SK-N-SH treated with all-trans-retinoic acid at 6 μM for 48 hours (cell line): ENCODE measurements around the gene NAPSA.

Source experiments
- ATAC-seq: fragments of 200-7000 bp; cut with Tn5 transposase; 3 replicates; pipeline ENCODE4 v1.9.1; 2020; ENCODE audit warnings: mild to moderate bottlenecking, moderate library complexity
- ARNTL ChIP-seq: fragments of 450-650 bp; formaldehyde crosslinking; IDR thresholded peaks from 2 replicates; pipeline ENCODE4 v1.5.0; 2020; ENCODE audit warnings: low read depth, mild to moderate bottlenecking, moderate library complexity, borderline replicate concordance
- BACH2 ChIP-seq: fragments of 250-450 bp; sonication (Bioruptor Pico); IDR thresholded peaks from 2 replicates; pipeline ENCODE4 v1.9.0; 2021; ENCODE audit warnings: mild to moderate bottlenecking, borderline replicate concordance
- CREB5 ChIP-seq: fragments of 250-450 bp; sonication (Bioruptor Pico); IDR thresholded peaks from 2 replicates; pipeline ENCODE4 v1.5.1; 2020; ENCODE audit warnings: low read depth, mild to moderate bottlenecking, moderate library complexity
- CSDC2 ChIP-seq: fragments of 250-450 bp; sonication (Bioruptor Pico); IDR thresholded peaks from 2 replicates; pipeline ENCODE4 v1.5.0; 2020; ENCODE audit warnings: mild to moderate bottlenecking, moderate library complexity
- CSRNP3 ChIP-seq: fragments of 250-450 bp; sonication (Bioruptor Pico); IDR thresholded peaks from 2 replicates; pipeline ENCODE4 v1.5.1; 2021; ENCODE audit warnings: mild to moderate bottlenecking, moderate library complexity
- ESRRG ChIP-seq: fragments of 250-450 bp; sonication (Bioruptor Pico); IDR thresholded peaks from 2 replicates; pipeline ENCODE4 v1.6.1; 2021; ENCODE audit warnings: mild to moderate bottlenecking
- GLIS3 ChIP-seq: fragments of 250-450 bp; sonication (Bioruptor Pico); IDR thresholded peaks from 2 replicates; pipeline ENCODE4 v1.5.0; 2020; ENCODE audit warnings: mild to moderate bottlenecking, moderate library complexity
- ISL1 ChIP-seq: fragments of 250-450 bp; sonication (Bioruptor Pico); IDR thresholded peaks from 2 replicates; pipeline ENCODE4 v2.1.2; 2022; ENCODE audit warnings: mild to moderate bottlenecking, moderate library complexity
- OSR1 ChIP-seq: fragments of 250-450 bp; sonication (Bioruptor Pico); IDR thresholded peaks from 2 replicates; pipeline ENCODE4 v1.8.0; 2022; ENCODE audit warnings: moderate library complexity, mild to moderate bottlenecking, inconsistent platforms
- PATZ1 ChIP-seq: fragments of 250-450 bp; sonication (Bioruptor Pico); IDR thresholded peaks from 2 replicates; pipeline ENCODE4 v1.8.0; 2020; ENCODE audit warnings: mild to moderate bottlenecking, moderate library complexity, borderline replicate concordance
- POU6F1 ChIP-seq: fragments of 250-450 bp; sonication (Bioruptor Pico); IDR thresholded peaks from 2 replicates; pipeline ENCODE4 v1.8.0; 2021; ENCODE audit warnings: low read depth, mild to moderate bottlenecking, moderate library complexity, borderline replicate concordance
- PPARA ChIP-seq: fragments of 250-450 bp; sonication (Bioruptor Pico); IDR thresholded peaks from 2 replicates; pipeline ENCODE4 v1.5.0; 2020; ENCODE audit warnings: mild to moderate bottlenecking, borderline replicate concordance
- SNAI2 ChIP-seq: fragments of 250-450 bp; sonication (Bioruptor Pico); IDR thresholded peaks from 2 replicates; pipeline ENCODE4 v1.5.0; 2020; ENCODE audit warnings: mild to moderate bottlenecking, moderate library complexity
- TCF4 ChIP-seq: fragments of 250-450 bp; sonication (Bioruptor Pico); IDR thresholded peaks from 2 replicates; pipeline ENCODE4 v1.8.0; 2021; ENCODE audit warnings: mild to moderate bottlenecking, moderate library complexity, borderline replicate concordance
- TOX ChIP-seq: fragments of 250-450 bp; sonication (Bioruptor Pico); IDR thresholded peaks from 2 replicates; pipeline ENCODE4 v1.8.0; 2021; ENCODE audit warnings: mild to moderate bottlenecking, moderate library complexity, borderline replicate concordance
- TSHZ2 ChIP-seq: fragments of 250-450 bp; sonication (Bioruptor Pico); IDR thresholded peaks from 2 replicates; pipeline ENCODE4 v1.5.0; 2020; ENCODE audit warnings: mild to moderate bottlenecking, moderate library complexity
- ZC3H10 ChIP-seq: fragments of 250-450 bp; sonication (Bioruptor Pico); IDR thresholded peaks from 2 replicates; pipeline ENCODE4 v1.5.1; 2021; ENCODE audit warnings: mild to moderate bottlenecking, moderate library complexity
- ZFP3 ChIP-seq: fragments of 250-450 bp; sonication (Bioruptor Pico); IDR thresholded peaks from 2 replicates; pipeline ENCODE4 v1.5.0; 2020; ENCODE audit warnings: mild to moderate bottlenecking, moderate library complexity
- ZFP30 ChIP-seq: fragments of 450-650 bp; formaldehyde crosslinking; IDR thresholded peaks from 2 replicates; pipeline ENCODE4 v1.5.0; 2022; ENCODE audit warnings: mild to moderate bottlenecking, moderate library complexity
- ZNF565 ChIP-seq: fragments of 450-650 bp; formaldehyde crosslinking; conservative IDR thresholded peaks from 2 replicates; pipeline ENCODE4 v1.5.0; 2020; ENCODE audit warnings: low read depth, mild to moderate bottlenecking, moderate library complexity
- ZNF70 ChIP-seq: fragments of 450-650 bp; formaldehyde crosslinking; IDR thresholded peaks from 2 replicates; pipeline ENCODE4 v1.5.0; 2020; ENCODE audit warnings: mild to moderate bottlenecking, moderate library complexity
- ZNF8 ChIP-seq: fragments of 450-650 bp; formaldehyde crosslinking; IDR thresholded peaks from 2 replicates; pipeline ENCODE4 v1.5.0; 2020; ENCODE audit warnings: mild to moderate bottlenecking, moderate library complexity

The NAPSA gene

GRCh38 chr19:50381881-50382729 is 16.7 kb upstream of the NAPSA start:
- TF ChIP-seq ZC3H10 (CRISPR knock-in tag) (no peak), ZFP30 (no peak), ZNF565 (CRISPR knock-in tag) (no peak), ZNF8 (CRISPR knock-in tag) (no peak), ISL1 (no peak), CSRNP3 (CRISPR knock-in tag) (no peak), ZNF70 (no peak)
- ATAC-seq: no peak

- ATAC-seq: no peak
- TF ChIP-seq TCF4 (no peak), ISL1 (no peak), BACH2 (no peak), SNAI2 (CRISPR knock-in tag) (no peak), TSHZ2 (CRISPR knock-in tag) (no peak), PPARA (CRISPR knock-in tag) (no peak)
Measured at GRCh38 chr19:50380751-50381151, 15.3 kb upstream of the NAPSA start.

- ATAC-seq: no peak
- no peak for TF ChIP-seq ZFP3
- no peak for TF ChIP-seq ZNF70
- no peak for TF ChIP-seq ZNF565 (CRISPR knock-in tag)
- TF ChIP-seq TSHZ2 (CRISPR knock-in tag): no peak
- no peak for TF ChIP-seq TOX
- TF ChIP-seq ZC3H10 (CRISPR knock-in tag): no peak
- no peak for TF ChIP-seq PPARA (CRISPR knock-in tag)
- no peak for TF ChIP-seq CSDC2 (CRISPR knock-in tag)
- no peak for TF ChIP-seq ESRRG (CRISPR knock-in tag)
- no peak for TF ChIP-seq TCF4
- no peak for TF ChIP-seq POU6F1
- no peak for TF ChIP-seq GLIS3 (CRISPR knock-in tag)
- TF ChIP-seq ZNF8 (CRISPR knock-in tag): no peak
- TF ChIP-seq ISL1: no peak
- no peak for TF ChIP-seq CREB5
- no peak for TF ChIP-seq BACH2
- TF ChIP-seq OSR1 (CRISPR knock-in tag): no peak
- TF ChIP-seq ARNTL (CRISPR knock-in tag): no peak
- no peak for TF ChIP-seq PATZ1 (CRISPR knock-in tag)
- no peak for TF ChIP-seq SNAI2 (CRISPR knock-in tag)
Measured at GRCh38 chr19:50380137-50380536, 14.7 kb upstream of the NAPSA start.
